Measurements from ENCODE around the gene ADARB1.

DNA sequence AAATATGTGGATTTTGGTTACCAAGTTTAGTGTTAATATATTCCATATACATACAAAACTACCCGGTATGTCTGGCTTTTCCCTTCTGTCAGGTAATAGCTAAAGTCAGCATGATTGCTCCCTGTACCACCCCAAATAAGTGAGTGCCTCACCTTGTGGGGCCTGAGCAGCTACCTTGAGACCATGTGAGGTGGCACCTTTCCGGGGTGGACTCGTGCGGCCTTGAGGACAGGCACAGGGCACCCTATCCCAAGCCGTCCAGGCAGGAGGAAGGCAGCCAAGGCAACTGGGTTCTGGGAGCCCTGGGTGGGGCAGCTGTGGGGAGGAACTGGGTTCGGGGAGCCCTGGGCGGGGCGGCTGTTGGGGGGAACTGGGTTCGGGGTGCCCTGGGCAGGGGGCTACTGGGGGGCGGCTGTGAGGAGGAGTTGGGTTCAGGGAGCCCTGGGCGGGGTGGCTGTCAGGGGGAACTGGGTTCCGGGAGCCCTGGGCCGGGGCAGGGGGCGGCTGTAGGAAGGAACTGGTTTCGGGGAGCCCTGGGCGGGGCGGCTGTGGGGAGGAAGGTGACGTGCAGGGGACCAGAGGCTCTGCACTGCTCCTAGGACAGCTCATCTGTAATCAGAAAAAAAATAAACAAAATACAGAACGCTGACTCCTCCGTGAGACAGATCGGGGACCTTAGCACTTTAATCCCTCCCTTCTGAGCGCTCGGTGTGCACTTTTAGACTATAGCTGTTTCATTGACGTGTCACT lies 150.0 kb downstream of the ADARB1 start:
- TF ChIP-seq, protein P1, sequence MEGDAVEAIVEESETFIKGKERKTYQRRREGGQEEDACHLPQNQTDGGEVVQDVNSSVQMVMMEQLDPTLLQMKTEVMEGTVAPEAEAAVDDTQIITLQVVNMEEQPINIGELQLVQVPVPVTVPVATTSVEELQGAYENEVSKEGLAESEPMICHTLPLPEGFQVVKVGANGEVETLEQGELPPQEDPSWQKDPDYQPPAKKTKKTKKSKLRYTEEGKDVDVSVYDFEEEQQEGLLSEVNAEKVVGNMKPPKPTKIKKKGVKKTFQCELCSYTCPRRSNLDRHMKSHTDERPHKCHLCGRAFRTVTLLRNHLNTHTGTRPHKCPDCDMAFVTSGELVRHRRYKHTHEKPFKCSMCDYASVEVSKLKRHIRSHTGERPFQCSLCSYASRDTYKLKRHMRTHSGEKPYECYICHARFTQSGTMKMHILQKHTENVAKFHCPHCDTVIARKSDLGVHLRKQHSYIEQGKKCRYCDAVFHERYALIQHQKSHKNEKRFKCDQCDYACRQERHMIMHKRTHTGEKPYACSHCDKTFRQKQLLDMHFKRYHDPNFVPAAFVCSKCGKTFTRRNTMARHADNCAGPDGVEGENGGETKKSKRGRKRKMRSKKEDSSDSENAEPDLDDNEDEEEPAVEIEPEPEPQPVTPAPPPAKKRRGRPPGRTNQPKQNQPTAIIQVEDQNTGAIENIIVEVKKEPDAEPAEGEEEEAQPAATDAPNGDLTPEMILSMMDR (IDR thresholded peaks at IDR 0.05) = no peak
- no peak for TF ChIP-seq POLR2A (IDR thresholded peaks at IDR 0.05; ENCODE audit: low read depth)
